Body of pancreas (tissue), 4 donors: Measurements from ENCODE around the gene HS3ST5. TPM values are rescaled to one million over a fixed set of nuclear protein-coding genes. Genes with fewer than 3 reads are reported as not detected.
"Not testable (repeated sequence)": the region's sequence is repeated elsewhere in the genome, so short reads cannot be mapped to it uniquely, and the experiment has no call there.

Experiments used
- ATAC-seq: fragments of 150-250 bp; one replicate; pipeline ENCODE4 v1.9.1; 2016
- DNase-seq, 4 donors: peaks; one replicate each; pipeline ENCODE4 v3.0.0-alpha.2; 2019
- H3K27ac ChIP-seq, 4 donors: fragments of 200-600 bp; sonication (generic); 1 replicate in 3 of 4; 2 replicates in 1 of 4; pipeline versions ENCODE4 v1.5.1 to v1.6.1; 2016 to 2019; ENCODE audit warnings: mild to moderate bottlenecking in 1 of 4, mixed read lengths in 1 of 4, moderate library complexity in 1 of 4
- H3K27me3 ChIP-seq, 2 donors: fragments of 200-600 bp; sonication (generic); one replicate each; pipeline ENCODE4 v1.6.0; 2016; ENCODE audit warnings: mild to moderate bottlenecking in 1 of 2
- H3K36me3 ChIP-seq, 2 donors: fragments of 200-600 bp; sonication (generic); replicated peaks in 1 of 2; 2 replicates each; pipeline ENCODE4 v1.5.1; 2016; ENCODE audit warnings: low read depth in 2 of 2; ENCODE audit not compliant: insufficient read depth in 1 of 2
- H3K4me1 ChIP-seq: fragments of 200-600 bp; sonication (generic); one replicate; pipeline ENCODE4 v1.6.0; 2016
- H3K4me3 ChIP-seq, 2 donors: fragments of 200-600 bp; sonication (generic); 1 replicate in 1 of 2; 2 replicates in 1 of 2; pipeline ENCODE4 v1.5.1; 2016 to 2019
- H3K9me3 ChIP-seq, 3 donors: fragments of 200-600 bp; sonication (generic); 1 replicate in 2 of 3; 2 replicates in 1 of 3; pipeline ENCODE4 v1.5.1; 2016
- CTCF ChIP-seq, 7 experiments: fragments of 450-650 bp in 4 of 7; fragments of 200-600 bp in 3 of 7; sonication (generic) in 3 of 7; IDR thresholded peaks; one replicate each; pipeline ENCODE4 v1.5.1; 2016 to 2019; ENCODE audit warnings: antibody characterized with exemption in 7 of 7
- POLR2A ChIP-seq, 3 donors: fragments of 450-650 bp; IDR thresholded peaks; one replicate each; pipeline ENCODE4 v1.6.1; 2016; ENCODE audit warnings: antibody characterized with exemption in 3 of 3, mild to moderate bottlenecking in 2 of 3
- WGBS, 2 donors: methylation state at CpG; one replicate each; pipeline ENCODE4 v1.1.5; 2017; 5-methylcytosine and 5-hydroxymethylcytosine counted together
- intact Hi-C: fragments of 100-400 bp; cut with DNase I; formaldehyde crosslinking; loops from one replicate; pipeline ENCODE4 v1.15.1; 2023
- total RNA-seq, 2 donors: library from RNA; depleted of rRNA; stranded (reverse); fragments of >200 nt; gene quantifications; one replicate each; pipeline ENCODE4 v1.1.0, GENCODE V29; 2016

Gene HS3ST5
- total RNA-seq, 2 donors from 2014 or later, result 0.26 TPM; not detected in 1

GRCh38 chr6:114051031-114051430 lies 291.8 kb downstream of the HS3ST5 start:
- ATAC-seq, result no peak
- no peak overlapping the region for H3K27ac ChIP-seq
- no peak for DNase-seq
- H3K4me1 ChIP-seq, result no peaks in the 10 kb centered on the region
- no peaks in the 10 kb centered on the region for H3K36me3 ChIP-seq
- intact Hi-C loops, result no loop called here
- no peaks in the 10 kb centered on the region for H3K9me3 ChIP-seq
- H3K27me3 ChIP-seq, result no peaks in the 10 kb centered on the region
- 38 to 88% methylated on average over 1 of the region's 1 CpG for WGBS, 2 donors
- H3K4me3 ChIP-seq, result no peak overlapping the region
- no peak for TF ChIP-seq CTCF (IDR thresholded peaks at IDR 0.05)
- TF ChIP-seq POLR2A (IDR thresholded peaks at IDR 0.05), result no peak

- Histone ChIP-seq H3K27ac (no peak overlapping the region), H3K36me3 (no peaks in the 10 kb centered on the region), H3K4me1 (no peaks in the 10 kb centered on the region), H3K9me3 (no peaks in the 10 kb centered on the region), H3K27me3 (no peaks in the 10 kb centered on the region), H3K4me3 (no peak overlapping the region)
- WGBS, 2 donors, result 82 to 85% methylated on average over 2 of the region's 2 CpGs
- DNase-seq, result no peak
- intact Hi-C loops, result no loop called here
- ATAC-seq, result no peak
- TF ChIP-seq CTCF (IDR thresholded peaks at IDR 0.05) (no peak), POLR2A (IDR thresholded peaks at IDR 0.05) (no peak)
Observed at GRCh38 chr6:114049367-114049966, 293.4 kb downstream of the HS3ST5 start.

GRCh38 chr6:114044566-114044965 lies 298.3 kb downstream of the HS3ST5 start:
- intact Hi-C loops, H3K9me3 ChIP-seq, H3K36me3 ChIP-seq, H3K4me1 ChIP-seq, H3K27me3 ChIP-seq, H3K27ac ChIP-seq, H3K4me3 ChIP-seq, DNase-seq, ATAC-seq: not testable (repeated sequence)
- 92% methylated on average over 5 of the region's 5 CpGs for WGBS, 2 donors

- DNase-seq, result no peak
- Histone ChIP-seq H3K4me3 (no peak overlapping the region), H3K27ac (no peak overlapping the region), H3K27me3 (no peaks in the 10 kb centered on the region), H3K4me1 (no peaks in the 10 kb centered on the region), H3K9me3 (no peaks in the 10 kb centered on the region), H3K36me3 (no peaks in the 10 kb centered on the region)
- no peak for ATAC-seq
- no peak for TF ChIP-seq CTCF (IDR thresholded peaks at IDR 0.05)
- no peak for TF ChIP-seq POLR2A (IDR thresholded peaks at IDR 0.05)
- 58 to 65% methylated on average over 7 of the region's 7 CpGs for WGBS, 2 donors
- intact Hi-C loops, result no loop called here
Observed at GRCh38 chr6:114042267-114043016, 300.4 kb downstream of the HS3ST5 start.

- H3K4me3 ChIP-seq, result no peak overlapping the region
- intact Hi-C loops, result no loop called here
- H3K36me3 ChIP-seq, result no peaks in the 10 kb centered on the region
- no peaks in the 10 kb centered on the region for H3K27me3 ChIP-seq
- WGBS, 2 donors, result 65 to 70% methylated on average over 2 of the region's 2 CpGs
- ATAC-seq (no peak), DNase-seq (no peak)
- H3K9me3 ChIP-seq, result no peaks in the 10 kb centered on the region
- no peak overlapping the region for H3K27ac ChIP-seq
- TF ChIP-seq POLR2A (IDR thresholded peaks at IDR 0.05) (no peak), CTCF (IDR thresholded peaks at IDR 0.05) (no peak)
- H3K4me1 ChIP-seq, result no peaks in the 10 kb centered on the region
Observed at GRCh38 chr6:114040871-114041270, 302.0 kb downstream of the HS3ST5 start.
